Astrocyte of the cerebellum (primary cell): ENCODE results near the gene XYLT1.
"Not testable (repeated sequence)": the region's sequence is repeated elsewhere in the genome, so short reads cannot be mapped to it uniquely, and the experiment has no call there.

Source experiments
- DNase-seq: peaks from one replicate; pipeline ENCODE4 v3.0.0-alpha.2; 2011; ENCODE audit warnings: low read depth
- H3K4me3 ChIP-seq: 2 replicates; pipeline ENCODE4 v1.5.1; 2011; ENCODE audit warnings: mild to moderate bottlenecking, low read depth, low read length, moderate library complexity
- CTCF ChIP-seq: IDR thresholded peaks from 2 replicates; pipeline ENCODE4 v1.5.1; 2012; ENCODE audit warnings: low read length, low read depth, moderate library complexity, mild to moderate bottlenecking; ENCODE audit errors: missing control alignments
- in situ Hi-C: cut with HindIII; loops from 2 replicates; pipeline ENCODE4 v1.10.0; 2017; ENCODE audit warnings: low sequenced_read_pairs

Gene XYLT1

DNA sequence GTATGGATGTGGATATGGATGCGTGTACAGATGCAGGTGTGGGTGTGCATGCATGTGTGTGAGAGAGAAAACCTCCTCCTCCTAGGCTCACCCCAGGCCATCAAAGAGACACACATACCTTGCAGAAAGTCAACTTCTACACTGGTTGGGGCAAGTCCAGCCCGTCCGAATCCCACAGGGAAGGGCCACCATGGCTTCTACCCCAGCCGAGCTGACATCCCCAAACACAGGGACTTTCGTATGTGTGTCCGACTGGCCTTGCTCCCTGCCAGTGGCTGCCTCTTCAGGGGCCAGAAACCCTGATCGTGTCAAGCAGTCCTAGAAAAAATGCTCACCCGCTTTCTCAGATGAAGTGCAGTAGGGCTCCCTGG is 134.2 kb downstream of the XYLT1 start:
- DNase-seq: no peak
- in situ Hi-C loops: no loop called here
- no peak for TF ChIP-seq CTCF
- no peak overlapping the region for H3K4me3 ChIP-seq

GRCh38 chr16:17335826-17336529 is 134.8 kb downstream of the XYLT1 start:
- no peak for TF ChIP-seq CTCF
- in situ Hi-C loops: no loop called here
- DNase-seq: no peak
- no peak overlapping the region for H3K4me3 ChIP-seq

GRCh38 chr16:17335406-17335805 is 135.4 kb downstream of the XYLT1 start:
- in situ Hi-C loops, H3K4me3 ChIP-seq, DNase-seq: not testable (repeated sequence)

GRCh38 chr16:17334096-17334495 is 136.7 kb downstream of the XYLT1 start:
- in situ Hi-C loops: no loop called here
- H3K4me3 ChIP-seq: no peak overlapping the region
- no peak for DNase-seq
- no peak for TF ChIP-seq CTCF

GRCh38 chr16:17333229-17333628 is 137.5 kb downstream of the XYLT1 start:
- no peak overlapping the region for H3K4me3 ChIP-seq
- no peak for DNase-seq
- TF ChIP-seq CTCF: no peak
- in situ Hi-C loops: no loop called here

- in situ Hi-C loops: no loop called here
- no peak overlapping the region for H3K4me3 ChIP-seq
- TF ChIP-seq CTCF: no peak
- no peak for DNase-seq
These were observed 138.8 kb downstream of the XYLT1 start for GRCh38 chr16:17331991-17332390.

GRCh38 chr16:17331071-17331607 is 139.6 kb downstream of the XYLT1 start:
- no peak overlapping the region for H3K4me3 ChIP-seq
- no peak for DNase-seq
- TF ChIP-seq CTCF: no peak
- in situ Hi-C loops: no loop called here
